H1 (cell line): ENCODE measurements around the gene SP9. TPM values are rescaled to one million over a fixed set of nuclear protein-coding genes. Genes with fewer than 3 reads are reported as not detected.
A peak's percentile ranks its signal among the peaks of the same experiment; 100 is the strongest.

Experiments used
- BCL11A ChIP-seq, 2 experiments: IDR thresholded peaks; one replicate each; pipeline ENCODE4 v1.6.1; 2011; ENCODE audit warnings: low read depth in 2 of 2, low read length in 2 of 2, mild to moderate bottlenecking in 2 of 2
- CREB1 ChIP-seq: IDR thresholded peaks from 2 replicates; pipeline ENCODE4 v1.6.1; 2012; ENCODE audit warnings: inconsistent platforms
- EZH2 ChIP-seq: fragments of 200-600 bp; sonication (generic); IDR thresholded peaks from 2 replicates; pipeline ENCODE4 v1.7.1; 2012; ENCODE audit warnings: low read depth, mild to moderate bottlenecking, moderate library complexity, low read length, inconsistent platforms; ENCODE audit not compliant: severe bottlenecking
- KDM1A ChIP-seq: fragments of 200-600, 300-600 bp; sonication (generic); IDR thresholded peaks from 2 replicates; pipeline ENCODE4 v1.7.1; 2016; ENCODE audit warnings: mild to moderate bottlenecking, low read length, borderline replicate concordance
- NANOG ChIP-seq: IDR thresholded peaks from 2 replicates; pipeline ENCODE4 v1.6.1; 2011; ENCODE audit warnings: low read length, low read depth, mild to moderate bottlenecking, inconsistent platforms; ENCODE audit not compliant: insufficient read depth, poor library complexity, severe bottlenecking
- POLR2A ChIP-seq, 2 experiments: IDR thresholded peaks; 1 replicate in 1 of 2; 2 replicates in 1 of 2; pipeline ENCODE4 v1.6.1; 2011; ENCODE audit warnings: low read depth in 2 of 2, low read length in 2 of 2, mild to moderate bottlenecking in 2 of 2; ENCODE audit errors: control extremely low read depth in 1 of 2
- RBBP5 ChIP-seq: IDR thresholded peaks from 2 replicates; pipeline ENCODE4 v1.7.1; 2012; ENCODE audit warnings: low read depth, mild to moderate bottlenecking, inconsistent platforms, low read length, moderate library complexity, borderline replicate concordance
- RNF2 ChIP-seq: fragments of 200-900, 300-1000 bp; sonication (generic); IDR thresholded peaks from 2 replicates; pipeline ENCODE4 v1.7.1; 2016; ENCODE audit warnings: borderline replicate concordance, low read depth, mild to moderate bottlenecking, antibody characterized with exemption, low read length; ENCODE audit not compliant: poor library complexity, severe bottlenecking; ENCODE audit errors: missing control alignments
- TAF1 ChIP-seq: IDR thresholded peaks from 2 replicates; pipeline ENCODE4 v1.6.1; 2011; ENCODE audit warnings: mild to moderate bottlenecking, low read depth, low read length
- ZNF274 ChIP-seq: IDR thresholded peaks from 2 replicates; pipeline ENCODE4 v1.7.0; 2012; ENCODE audit warnings: low read length, borderline replicate concordance; ENCODE audit errors: extremely low read depth
- polyA plus RNA-seq, 7 experiments: library from polyadenylated mRNA; depleted of rRNA in 3 of 7; stranded (reverse) in 5 of 7; unstranded in 2 of 7; fragments of >200 nt in 5 of 7; fragments of 200-250 nt in 2 of 7; gene quantifications; 1 replicate in 5 of 7; 2 replicates in 1 of 7; 4 replicates in 1 of 7; pipeline versions ENCODE4 v1.2.1 to v1.2.3, GENCODE V29; 2011 to 2013; ENCODE audit warnings: missing spikeins in 2 of 7, mixed read lengths in 2 of 7
- total RNA-seq: library from RNA; stranded (reverse); fragmentation: NEBNext Ultra II Directional; extraction: Animal tissue kit (Norgen Biotek cat#: 25700); gene quantifications from 2 replicates; pipeline ENCODE4 v1.2.1, GENCODE V29; 2021
- TF ChIP-seq, protein P1 (sequence below), 3 experiments: IDR thresholded peaks; 1 replicate in 2 of 3; 2 replicates in 1 of 3; pipeline versions ENCODE4 v1.5.1 to v1.6.1; 2011; ENCODE audit warnings: low read length in 3 of 3, mild to moderate bottlenecking in 3 of 3, inconsistent platforms in 2 of 3, low read depth in 1 of 3, moderate library complexity in 1 of 3; ENCODE audit not compliant: insufficient read depth in 1 of 3; ENCODE audit errors: control extremely low read depth in 1 of 3
- TF ChIP-seq, protein P2 (sequence below): IDR thresholded peaks from 2 replicates; pipeline ENCODE4 v1.6.1; 2012; ENCODE audit warnings: low read length, inconsistent platforms
- TF ChIP-seq, protein P3 (sequence below): IDR thresholded peaks from 2 replicates; pipeline ENCODE4 v1.6.1; 2011; ENCODE audit warnings: low read depth, mild to moderate bottlenecking, low read length; ENCODE audit not compliant: insufficient read depth

The SP9 gene
- total and polyA plus RNA-seq, 2 of the 8 experiments (the other 6 are each of a cell fraction or from before 2014, with no cell fraction given): 0.03 to 0.11 TPM

DNA sequence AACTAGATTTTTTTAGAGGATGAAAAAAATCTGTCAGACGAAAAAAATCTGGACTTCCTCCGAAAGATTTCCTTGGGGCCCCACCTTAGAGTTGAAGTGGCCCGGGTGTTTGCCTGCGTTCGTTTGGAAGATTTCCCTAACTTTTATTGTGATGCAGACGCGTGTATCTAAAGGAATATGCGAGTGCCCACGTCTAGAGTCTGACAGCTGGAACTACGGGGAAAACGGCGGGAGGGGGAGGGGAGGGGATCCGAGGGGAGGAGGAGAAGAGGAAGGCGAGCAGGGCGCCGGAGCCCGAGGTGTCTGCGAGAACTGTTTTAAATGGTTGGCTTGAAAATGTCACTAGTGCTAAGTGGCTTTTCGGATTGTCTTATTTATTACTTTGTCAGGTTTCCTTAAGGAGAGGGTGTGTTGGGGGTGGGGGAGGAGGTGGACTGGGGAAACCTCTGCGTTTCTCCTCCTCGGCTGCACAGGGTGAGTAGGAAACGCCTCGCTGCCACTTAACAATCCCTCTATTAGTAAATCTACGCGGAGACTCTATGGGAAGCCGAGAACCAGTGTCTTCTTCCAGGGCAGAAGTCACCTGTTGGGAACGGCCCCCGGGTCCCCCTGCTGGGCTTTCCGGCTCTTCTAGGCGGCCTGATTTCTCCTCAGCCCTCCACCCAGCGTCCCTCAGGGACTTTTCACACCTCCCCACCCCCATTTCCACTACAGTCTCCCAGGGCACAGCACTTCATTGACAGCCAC, 2.4 kb upstream of the SP9 start (continued):
- no peak for TF ChIP-seq EZH2
- 0 out of 2 replicates have a peak, but pooled peaks have one; percentile 33 for TF ChIP-seq RBBP5
- TF ChIP-seq TAF1: no peak
- TF ChIP-seq, protein P1, sequence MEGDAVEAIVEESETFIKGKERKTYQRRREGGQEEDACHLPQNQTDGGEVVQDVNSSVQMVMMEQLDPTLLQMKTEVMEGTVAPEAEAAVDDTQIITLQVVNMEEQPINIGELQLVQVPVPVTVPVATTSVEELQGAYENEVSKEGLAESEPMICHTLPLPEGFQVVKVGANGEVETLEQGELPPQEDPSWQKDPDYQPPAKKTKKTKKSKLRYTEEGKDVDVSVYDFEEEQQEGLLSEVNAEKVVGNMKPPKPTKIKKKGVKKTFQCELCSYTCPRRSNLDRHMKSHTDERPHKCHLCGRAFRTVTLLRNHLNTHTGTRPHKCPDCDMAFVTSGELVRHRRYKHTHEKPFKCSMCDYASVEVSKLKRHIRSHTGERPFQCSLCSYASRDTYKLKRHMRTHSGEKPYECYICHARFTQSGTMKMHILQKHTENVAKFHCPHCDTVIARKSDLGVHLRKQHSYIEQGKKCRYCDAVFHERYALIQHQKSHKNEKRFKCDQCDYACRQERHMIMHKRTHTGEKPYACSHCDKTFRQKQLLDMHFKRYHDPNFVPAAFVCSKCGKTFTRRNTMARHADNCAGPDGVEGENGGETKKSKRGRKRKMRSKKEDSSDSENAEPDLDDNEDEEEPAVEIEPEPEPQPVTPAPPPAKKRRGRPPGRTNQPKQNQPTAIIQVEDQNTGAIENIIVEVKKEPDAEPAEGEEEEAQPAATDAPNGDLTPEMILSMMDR (IDR thresholded peaks at IDR 0.05; ENCODE audit: control extremely low read depth in 1 of 3, insufficient read depth in 1 of 3, low read depth in 1 of 3, low read length in 3 of 3): peak in 1 of 3 experiments; percentile 11; a peak in 2 of 4 replicates
- TF ChIP-seq, protein P2, sequence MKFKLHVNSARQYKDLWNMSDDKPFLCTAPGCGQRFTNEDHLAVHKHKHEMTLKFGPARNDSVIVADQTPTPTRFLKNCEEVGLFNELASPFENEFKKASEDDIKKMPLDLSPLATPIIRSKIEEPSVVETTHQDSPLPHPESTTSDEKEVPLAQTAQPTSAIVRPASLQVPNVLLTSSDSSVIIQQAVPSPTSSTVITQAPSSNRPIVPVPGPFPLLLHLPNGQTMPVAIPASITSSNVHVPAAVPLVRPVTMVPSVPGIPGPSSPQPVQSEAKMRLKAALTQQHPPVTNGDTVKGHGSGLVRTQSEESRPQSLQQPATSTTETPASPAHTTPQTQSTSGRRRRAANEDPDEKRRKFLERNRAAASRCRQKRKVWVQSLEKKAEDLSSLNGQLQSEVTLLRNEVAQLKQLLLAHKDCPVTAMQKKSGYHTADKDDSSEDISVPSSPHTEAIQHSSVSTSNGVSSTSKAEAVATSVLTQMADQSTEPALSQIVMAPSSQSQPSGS: no peak
- no peak for TF ChIP-seq POLR2A (IDR thresholded peaks at IDR 0.05; ENCODE audit: control extremely low read depth in 1 of 2, low read depth in 2 of 2, low read length in 2 of 2)
- no peak for TF ChIP-seq BCL11A (IDR thresholded peaks at IDR 0.05; ENCODE audit: low read depth in 2 of 2, low read length in 2 of 2)
- TF ChIP-seq RNF2: peak; percentile 62
- no peak for TF ChIP-seq KDM1A
- no peak for TF ChIP-seq NANOG
- no peak for TF ChIP-seq ZNF274
- TF ChIP-seq, protein P3, sequence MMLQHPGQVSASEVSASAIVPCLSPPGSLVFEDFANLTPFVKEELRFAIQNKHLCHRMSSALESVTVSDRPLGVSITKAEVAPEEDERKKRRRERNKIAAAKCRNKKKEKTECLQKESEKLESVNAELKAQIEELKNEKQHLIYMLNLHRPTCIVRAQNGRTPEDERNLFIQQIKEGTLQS: no peak
- TF ChIP-seq CREB1: no peak
- TF ChIP-seq, all 59 proteins: peak for 4
